GM12878 (cell line): ENCODE data around the gene PHF20.

Source experiments
- CHD4 ChIP-seq: fragments of 200-600 bp; sonication (generic); IDR thresholded peaks from 2 replicates; pipeline ENCODE4 v1.6.1; 2016; ENCODE audit warnings: mild to moderate bottlenecking
- CTCF ChIP-seq, 3 experiments: IDR thresholded peaks in 2 of 3; conservative IDR thresholded peaks in 1 of 3; 2 replicates each; pipeline ENCODE4 v1.5.1; 2011; ENCODE audit warnings: low read depth in 3 of 3, low read length in 3 of 3, mild to moderate bottlenecking in 3 of 3, control low read depth in 2 of 3, moderate library complexity in 2 of 3, inconsistent platforms in 1 of 3, mixed read lengths in 1 of 3; ENCODE audit not compliant: control insufficient read depth in 2 of 3, insufficient read depth in 1 of 3; ENCODE audit errors: extremely low read depth in 1 of 3
- EP300 ChIP-seq, 2 experiments: fragments of 150-350 bp in 1 of 2; IDR thresholded peaks; 2 replicates each; pipeline ENCODE4 v1.6.1; 2011 to 2012; ENCODE audit warnings: low read depth in 2 of 2, low read length in 2 of 2, borderline replicate concordance in 1 of 2, improper control_type of control experiment in 1 of 2, inconsistent platforms in 1 of 2; ENCODE audit not compliant: control insufficient read depth in 1 of 2
- EZH2 ChIP-seq: IDR thresholded peaks from 2 replicates; pipeline ENCODE4 v1.6.1; 2012; ENCODE audit warnings: low read depth, mild to moderate bottlenecking, control low read depth, inconsistent platforms, low read length, borderline replicate concordance; ENCODE audit not compliant: control insufficient read depth
- HDAC2 ChIP-seq: fragments of 200-600 bp; sonication (generic); IDR thresholded peaks from 2 replicates; pipeline ENCODE4 v1.6.1; 2017
- SIX5 ChIP-seq: IDR thresholded peaks from 2 replicates; pipeline ENCODE4 v1.6.1; 2011; ENCODE audit warnings: mild to moderate bottlenecking, low read depth, low read length, moderate library complexity; ENCODE audit not compliant: severe bottlenecking
- TCF3 ChIP-seq: IDR thresholded peaks from 2 replicates; pipeline ENCODE4 v1.6.1; 2012; ENCODE audit warnings: low read depth, mild to moderate bottlenecking, low read length, borderline replicate concordance; ENCODE audit not compliant: insufficient read depth

DNA sequence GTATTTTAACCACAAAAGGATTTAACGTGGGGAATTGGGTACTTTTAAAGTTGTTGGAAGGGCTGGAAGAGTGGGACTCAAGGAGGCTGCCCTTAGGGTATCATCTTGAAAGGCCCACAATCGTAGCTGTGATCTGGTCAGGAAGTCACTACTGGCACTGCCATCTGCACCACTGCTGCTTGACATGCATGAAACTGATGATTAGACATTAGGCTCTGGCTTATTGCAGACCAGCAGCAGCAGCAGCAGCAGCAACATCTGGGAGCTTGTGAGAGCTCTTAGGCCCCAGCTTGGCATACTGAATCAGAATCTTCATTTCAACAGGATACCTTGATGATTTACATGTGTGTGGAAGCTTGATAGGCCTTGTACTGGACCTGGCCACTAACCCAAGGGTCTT, 68.6 kb downstream of the PHF20 start:
- TF ChIP-seq EP300 (IDR thresholded peaks at IDR 0.05; ENCODE audit: borderline replicate concordance in 1 of 2, control insufficient read depth in 1 of 2, low read depth in 2 of 2, low read length in 2 of 2) (no peak), CTCF (IDR thresholded peaks at IDR 0.05 in 2 of 3, conservative IDR thresholded peaks at IDR 0.05 in 1 of 3; ENCODE audit: control insufficient read depth in 2 of 3, extremely low read depth in 1 of 3, insufficient read depth in 1 of 3, low read depth in 3 of 3, low read length in 3 of 3) (no peak), HDAC2 (no peak), SIX5 (no peak), CHD4 (no peak), TCF3 (no peak), EZH2 (no peak)
